Measurements from ENCODE around the gene COL26A1.

DNA sequence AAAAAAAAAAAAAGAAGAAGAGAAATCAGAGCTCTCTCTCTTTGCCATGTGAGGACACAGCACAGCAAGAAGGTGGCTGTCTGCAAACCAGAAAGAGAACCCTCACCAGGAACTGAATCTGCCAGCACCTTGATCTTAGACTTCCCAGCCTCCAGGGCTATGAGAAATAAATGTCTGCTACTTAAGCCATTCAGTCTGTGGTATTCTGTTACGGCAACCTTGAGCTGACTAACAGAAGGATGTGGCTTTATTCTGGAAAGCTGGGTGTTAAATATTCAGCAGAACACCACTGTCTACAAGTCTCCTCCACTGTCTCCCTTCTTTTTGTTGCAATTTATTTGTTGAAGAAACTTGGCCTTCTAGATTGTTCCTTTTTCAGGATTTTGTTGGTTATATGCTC is 5.0 kb downstream of the COL26A1 start:
- TF ChIP-seq POLR2AphosphoS5 (IDR thresholded peaks at IDR 0.05; ENCODE audit: low read depth, low read length) = no peak
- TF ChIP-seq, protein P1, sequence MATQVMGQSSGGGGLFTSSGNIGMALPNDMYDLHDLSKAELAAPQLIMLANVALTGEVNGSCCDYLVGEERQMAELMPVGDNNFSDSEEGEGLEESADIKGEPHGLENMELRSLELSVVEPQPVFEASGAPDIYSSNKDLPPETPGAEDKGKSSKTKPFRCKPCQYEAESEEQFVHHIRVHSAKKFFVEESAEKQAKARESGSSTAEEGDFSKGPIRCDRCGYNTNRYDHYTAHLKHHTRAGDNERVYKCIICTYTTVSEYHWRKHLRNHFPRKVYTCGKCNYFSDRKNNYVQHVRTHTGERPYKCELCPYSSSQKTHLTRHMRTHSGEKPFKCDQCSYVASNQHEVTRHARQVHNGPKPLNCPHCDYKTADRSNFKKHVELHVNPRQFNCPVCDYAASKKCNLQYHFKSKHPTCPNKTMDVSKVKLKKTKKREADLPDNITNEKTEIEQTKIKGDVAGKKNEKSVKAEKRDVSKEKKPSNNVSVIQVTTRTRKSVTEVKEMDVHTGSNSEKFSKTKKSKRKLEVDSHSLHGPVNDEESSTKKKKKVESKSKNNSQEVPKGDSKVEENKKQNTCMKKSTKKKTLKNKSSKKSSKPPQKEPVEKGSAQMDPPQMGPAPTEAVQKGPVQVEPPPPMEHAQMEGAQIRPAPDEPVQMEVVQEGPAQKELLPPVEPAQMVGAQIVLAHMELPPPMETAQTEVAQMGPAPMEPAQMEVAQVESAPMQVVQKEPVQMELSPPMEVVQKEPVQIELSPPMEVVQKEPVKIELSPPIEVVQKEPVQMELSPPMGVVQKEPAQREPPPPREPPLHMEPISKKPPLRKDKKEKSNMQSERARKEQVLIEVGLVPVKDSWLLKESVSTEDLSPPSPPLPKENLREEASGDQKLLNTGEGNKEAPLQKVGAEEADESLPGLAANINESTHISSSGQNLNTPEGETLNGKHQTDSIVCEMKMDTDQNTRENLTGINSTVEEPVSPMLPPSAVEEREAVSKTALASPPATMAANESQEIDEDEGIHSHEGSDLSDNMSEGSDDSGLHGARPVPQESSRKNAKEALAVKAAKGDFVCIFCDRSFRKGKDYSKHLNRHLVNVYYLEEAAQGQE (IDR thresholded peaks at IDR 0.05; ENCODE audit: insufficient read depth in 1 of 2, low read depth in 2 of 2, low read length in 2 of 2) = no peak
- no peak for TF ChIP-seq TAF1 (IDR thresholded peaks at IDR 0.05; ENCODE audit: borderline replicate concordance, insufficient read depth, low read length)

All from PFSK-1 (cell line).